Sigmoid colon (tissue), 7 donors: Measurements from ENCODE around the gene RMND5A. TPM values are rescaled to one million over a fixed set of nuclear protein-coding genes. Genes with fewer than 3 reads are reported as not detected.

ENCODE experiments used
- DNase-seq: peaks from one replicate; pipeline ENCODE4 v3.0.0-alpha.2; 2019
- H3K27ac ChIP-seq, 4 donors: fragments of 200-600 bp; sonication (generic); one replicate each; pipeline ENCODE4 v1.5.1; 2016 to 2019; ENCODE audit warnings: mild to moderate bottlenecking in 1 of 4
- H3K27me3 ChIP-seq, 3 donors: fragments of 200-600 bp; sonication (generic); one replicate each; pipeline ENCODE4 v1.5.1; 2019; ENCODE audit warnings: mild to moderate bottlenecking in 1 of 3
- H3K36me3 ChIP-seq, 4 donors: fragments of 200-600 bp; sonication (generic); one replicate each; pipeline ENCODE4 v1.5.1; 2016 to 2019
- H3K4me1 ChIP-seq, 4 donors: fragments of 200-600 bp; sonication (generic); one replicate each; pipeline ENCODE4 v1.5.1; 2017 to 2019
- H3K4me3 ChIP-seq, 4 donors: fragments of 200-600 bp; sonication (generic); one replicate each; pipeline ENCODE4 v1.5.1; 2017 to 2019; ENCODE audit warnings: mild to moderate bottlenecking in 2 of 4, moderate library complexity in 1 of 4
- H3K9me3 ChIP-seq, 4 donors: fragments of 200-600 bp in 3 of 4; sonication (generic) in 3 of 4; one replicate each; pipeline versions ENCODE4 v1.5.1 to v1.6.1; 2013 to 2019
- CTCF ChIP-seq, 4 experiments: fragments of 450-650 bp in 3 of 4; fragments of 200-600 bp in 1 of 4; IDR thresholded peaks; one replicate each; pipeline ENCODE4 v1.5.1; 2016 to 2019; ENCODE audit warnings: antibody characterized with exemption in 4 of 4, mild to moderate bottlenecking in 3 of 4, moderate library complexity in 2 of 4
- EP300 ChIP-seq, 4 donors: sonication (generic); formaldehyde crosslinking; IDR thresholded peaks; one replicate each; pipeline ENCODE4 v1.6.1; 2017; ENCODE audit warnings: antibody characterized with exemption in 4 of 4
- POLR2A ChIP-seq, 2 donors: fragments of 450-650 bp; IDR thresholded peaks; one replicate each; pipeline ENCODE4 v1.6.1; 2016; ENCODE audit warnings: antibody characterized with exemption in 2 of 2, mild to moderate bottlenecking in 2 of 2, moderate library complexity in 2 of 2
- POLR2AphosphoS5 ChIP-seq, 4 donors: sonication (generic); formaldehyde crosslinking; IDR thresholded peaks; one replicate each; pipeline ENCODE4 v1.6.1; 2017; ENCODE audit warnings: antibody characterized with exemption in 4 of 4
- WGBS, 2 donors: extraction: QIAGEN DNeasy Blood & Tissue Kit; methylation state at CpG; one replicate each; pipeline ENCODE4 v1.1.7; 2013; 5-methylcytosine and 5-hydroxymethylcytosine counted together
- intact Hi-C: fragments of 100-400 bp; cut with DNase I; formaldehyde crosslinking; loops from one replicate; pipeline ENCODE4 v1.15.1; 2023
- polyA plus RNA-seq, 3 donors: library from polyadenylated mRNA; stranded (reverse); fragments of 200-250 nt; gene quantifications; one replicate each; pipeline ENCODE4 v1.2.3, GENCODE V29; 2013
- total RNA-seq, 4 donors: library from RNA; depleted of rRNA; stranded (reverse); fragments of >200 nt; gene quantifications; one replicate each; pipeline ENCODE4 v1.1.0, GENCODE V29; 2016
- donor health status: healthy with polysubstance abuse.
- donor health status: Bipolar disorder and iron deficiency.
- donor health status: healthy.

Gene RMND5A
- total and polyA plus RNA-seq, 7 donors = 19.9 to 58.9 (median 42.4) TPM

DNA sequence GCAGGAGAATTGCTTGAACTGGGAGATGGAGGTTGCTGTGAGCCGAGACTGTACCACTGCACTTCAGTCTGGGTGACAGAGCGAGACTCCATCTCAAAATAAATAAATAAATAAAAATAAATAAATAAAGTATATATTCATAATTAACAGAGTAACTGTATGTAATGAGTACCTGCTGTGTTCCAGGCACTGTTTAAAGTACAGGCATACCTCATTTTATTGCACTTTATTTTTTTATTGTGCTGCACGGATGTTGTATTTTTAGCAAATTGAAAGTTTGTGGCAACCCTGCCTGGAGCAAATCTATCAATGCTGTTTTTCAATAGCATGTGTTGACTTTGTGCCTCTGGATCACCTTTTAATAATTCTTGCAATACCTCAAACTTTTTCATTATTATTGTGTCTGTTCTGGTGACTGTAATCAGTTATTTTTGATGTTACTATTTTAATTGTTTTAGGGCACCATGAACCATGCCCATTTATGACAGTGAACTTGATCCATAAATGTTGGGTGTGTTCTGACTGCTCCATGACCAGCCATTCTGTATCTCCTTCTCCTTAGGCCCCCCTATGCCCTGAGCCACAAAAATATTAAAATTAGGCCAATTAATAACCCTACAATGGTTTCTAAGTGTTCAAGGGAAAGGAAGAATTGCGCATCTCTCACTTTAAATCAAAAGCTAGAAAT lies 98.2 kb downstream of the RMND5A start:
- intact Hi-C loops = no loop called here
- no peak for TF ChIP-seq EP300 (IDR thresholded peaks at IDR 0.05)
- TF ChIP-seq POLR2AphosphoS5 (IDR thresholded peaks at IDR 0.05) = no peak
- peaks cover 0 to 4% (median 0%) of the 10 kb centered on the region in 4 donors for H3K9me3 ChIP-seq

DNA sequence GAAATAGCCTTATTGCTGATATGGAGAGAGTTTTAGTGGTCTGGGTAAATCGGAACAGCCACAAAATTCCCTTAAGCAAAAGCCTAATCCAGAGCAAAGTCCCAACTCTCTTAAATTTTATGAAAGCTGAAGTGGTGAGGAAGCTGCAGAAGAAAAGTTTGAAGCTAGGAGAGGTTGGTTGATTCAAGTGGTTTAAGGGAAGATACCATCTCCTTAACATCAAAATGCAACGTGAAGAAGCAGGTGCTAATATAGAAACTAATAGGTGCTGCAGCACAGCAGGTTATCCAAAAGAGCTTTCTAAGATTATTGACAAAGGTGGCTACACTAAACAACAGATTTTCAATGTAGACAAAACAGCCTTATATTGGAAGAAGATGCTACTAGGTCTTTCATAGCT lies 98.9 kb downstream of the RMND5A start:
- WGBS, 2 donors = 55 to 61% methylated on average over 2 of the region's 2 CpGs
- no peaks in the 10 kb centered on the region for H3K36me3 ChIP-seq
- intact Hi-C loops = no loop called here

More for the DNA sequence above, 98.2 kb downstream of the RMND5A start:
- Histone ChIP-seq H3K27ac (no peak overlapping the region), H3K4me3 (no peak overlapping the region), H3K27me3 (peaks cover 6 to 18% (median 8%) of the 10 kb centered on the region in 3 donors), H3K4me1 (no peaks in the 10 kb centered on the region), H3K36me3 (no peaks in the 10 kb centered on the region)
- no peak for DNase-seq
- 20 to 68% methylated on average over 4 of the region's 4 CpGs for WGBS, 2 donors

DNA sequence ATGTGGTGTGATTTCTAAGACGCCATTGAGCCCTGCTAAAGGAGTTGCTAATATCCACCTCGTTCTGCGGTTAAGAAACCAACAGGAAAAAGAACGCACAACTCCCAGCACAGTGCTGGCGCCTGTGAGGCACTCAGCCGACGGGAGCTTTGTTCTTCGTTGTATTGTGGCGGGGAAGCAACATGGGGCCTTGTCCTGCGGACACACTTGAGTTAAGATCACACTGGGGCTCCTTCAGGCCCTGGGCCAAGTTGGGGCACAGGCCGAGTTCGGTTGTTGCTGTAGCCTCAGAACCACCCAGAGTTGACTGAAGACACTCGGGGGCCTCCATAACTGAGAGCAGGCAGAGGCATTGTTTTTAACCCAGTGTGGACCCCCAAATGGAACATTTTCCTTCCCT lies 101.2 kb downstream of the RMND5A start:
- WGBS, 2 donors = 92% methylated on average over 13 of the region's 13 CpGs
- no peak for DNase-seq
- Histone ChIP-seq H3K4me3 (no peak overlapping the region), H3K4me1 (no peaks in the 10 kb centered on the region), H3K27ac (no peak overlapping the region), H3K36me3 (no peaks in the 10 kb centered on the region), H3K27me3 (no peaks in the 10 kb centered on the region), H3K9me3 (peaks cover 0 to 4% (median 0%) of the 10 kb centered on the region in 4 donors)
- TF ChIP-seq POLR2AphosphoS5 (IDR thresholded peaks at IDR 0.05) (no peak), EP300 (IDR thresholded peaks at IDR 0.05) (no peak), POLR2A (IDR thresholded peaks at IDR 0.05) (no peak), CTCF (IDR thresholded peaks at IDR 0.05) (no peak)
- intact Hi-C loops = no loop called here

More for the DNA sequence above, 98.9 kb downstream of the RMND5A start:
- DNase-seq = no peak
- no peak for TF ChIP-seq POLR2AphosphoS5 (IDR thresholded peaks at IDR 0.05)
- TF ChIP-seq CTCF (IDR thresholded peaks at IDR 0.05) = no peak
- TF ChIP-seq POLR2A (IDR thresholded peaks at IDR 0.05) = no peak
- no peak for TF ChIP-seq EP300 (IDR thresholded peaks at IDR 0.05)
- Histone ChIP-seq H3K4me3 (no peak overlapping the region), H3K27ac (no peak overlapping the region), H3K27me3 (peaks cover 0 to 13% (median 8%) of the 10 kb centered on the region in 3 donors), H3K9me3 (peaks cover 0 to 4% (median 0%) of the 10 kb centered on the region in 4 donors), H3K4me1 (no peaks in the 10 kb centered on the region)

DNA sequence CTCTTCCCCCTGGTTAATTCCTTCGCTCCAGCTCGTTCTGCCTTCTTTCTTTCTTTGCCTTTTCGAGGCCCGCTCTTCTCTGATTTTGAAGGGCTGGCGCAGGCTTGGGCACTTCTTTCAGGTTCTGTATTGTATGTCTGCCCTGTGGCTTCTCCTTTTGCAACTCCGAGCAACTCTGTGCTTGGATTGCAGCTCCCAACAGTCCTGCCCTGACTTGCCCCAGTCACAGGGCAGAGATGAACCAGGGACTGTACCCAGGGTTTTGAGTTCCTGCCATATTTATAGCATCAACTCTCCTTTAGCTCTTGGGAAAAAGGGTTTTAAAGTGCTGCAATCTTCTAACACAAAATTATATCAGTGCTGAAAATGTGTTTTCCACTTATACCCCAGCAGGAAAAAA lies 101.8 kb downstream of the RMND5A start:
- no peaks in the 10 kb centered on the region for H3K27me3 ChIP-seq
- no peak overlapping the region for H3K4me3 ChIP-seq
- peaks cover 0 to 4% (median 0%) of the 10 kb centered on the region in 4 donors for H3K9me3 ChIP-seq
- no peak for DNase-seq
- WGBS, 2 donors = 91 to 93% methylated on average over 6 of the region's 6 CpGs
- TF ChIP-seq CTCF (IDR thresholded peaks at IDR 0.05) = no peak
- TF ChIP-seq POLR2AphosphoS5 (IDR thresholded peaks at IDR 0.05) = no peak
- no peak for TF ChIP-seq EP300 (IDR thresholded peaks at IDR 0.05)
- TF ChIP-seq POLR2A (IDR thresholded peaks at IDR 0.05) = no peak
- no peaks in the 10 kb centered on the region for H3K4me1 ChIP-seq
- H3K36me3 ChIP-seq = no peaks in the 10 kb centered on the region
- no peak overlapping the region for H3K27ac ChIP-seq
- intact Hi-C loops = no loop called here

- Histone ChIP-seq H3K4me1 (no peaks in the 10 kb centered on the region), H3K4me3 (no peak overlapping the region), H3K27me3 (no peaks in the 10 kb centered on the region), H3K9me3 (peaks cover 0 to 4% (median 0%) of the 10 kb centered on the region in 4 donors), H3K36me3 (no peaks in the 10 kb centered on the region), H3K27ac (no peak overlapping the region)
- 75 to 93% methylated on average over 3 of the region's 3 CpGs for whole genome bisulfite sequencing, 2 donors
- DNase-seq = no peak
- intact Hi-C loops = no loop called here
- TF ChIP-seq CTCF (IDR thresholded peaks at IDR 0.05) (no peak), POLR2A (IDR thresholded peaks at IDR 0.05) (no peak), POLR2AphosphoS5 (IDR thresholded peaks at IDR 0.05) (no peak), EP300 (IDR thresholded peaks at IDR 0.05) (no peak)
Observed at GRCh38 chr2:86822668-86823345, 102.7 kb downstream of the RMND5A start.
